ENCODE data around the gene METTL23. TPM values are rescaled to one million over a fixed set of nuclear protein-coding genes. Genes with fewer than 3 reads are reported as not detected.
"Not testable (repeated sequence)": the region's sequence is repeated elsewhere in the genome, so short reads cannot be mapped to it uniquely, and the experiment has no call there.

The METTL23 gene
- total RNA-seq, 1 donor from 2014 or later: 31.2 TPM

DNA sequence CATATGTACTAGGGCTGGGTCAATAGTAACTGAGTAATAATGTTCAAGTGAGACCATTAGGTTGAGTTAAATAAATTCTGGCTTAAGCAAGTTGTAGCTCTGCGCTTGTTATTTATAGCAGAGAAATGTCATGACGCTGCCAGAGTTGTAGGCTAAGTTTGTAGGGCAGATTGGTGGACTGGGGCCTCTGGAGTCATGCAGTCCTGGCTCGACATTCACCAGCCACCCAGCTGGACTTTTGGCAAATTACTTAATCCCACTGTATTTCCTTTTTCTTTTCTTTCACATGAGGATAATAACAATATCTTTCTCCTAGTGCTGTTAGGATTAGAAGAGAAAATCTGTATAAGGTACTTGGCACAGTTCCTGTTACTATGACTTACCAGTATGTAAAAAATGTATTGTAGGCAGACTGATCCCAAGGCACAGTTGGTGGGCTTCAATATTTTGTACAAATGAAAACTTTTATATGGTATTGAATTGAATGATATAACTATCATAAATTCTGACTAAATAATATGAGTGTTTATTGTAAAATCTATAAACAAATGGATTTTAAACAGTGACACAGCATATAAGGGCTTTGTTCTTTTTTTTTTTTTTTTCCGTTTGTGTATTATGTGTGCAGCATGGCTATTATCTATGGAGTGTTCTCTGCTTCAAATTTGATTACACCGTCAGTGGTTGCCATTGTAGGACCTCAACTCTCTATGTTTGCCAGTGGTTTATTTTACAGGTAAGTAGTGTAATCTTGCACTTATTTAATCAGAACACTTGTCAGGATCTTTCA, 13.9 kb downstream of the METTL23 start:
- Histone ChIP-seq H3K27me3 (no peaks in the 10 kb centered on the region), H3K27ac (peak overlapping the region; percentile 73 to 78), H3K4me1 (peaks cover 2 to 24% of the 10 kb centered on the region in 2 donors), H3K36me3 (peaks cover 29 to 39% of the 10 kb centered on the region in 2 donors), H3K4me3 (peak overlapping the region in 1 of 2 donors; percentile 92), H3K9me3 (no peaks in the 10 kb centered on the region)
- intact Hi-C loops (cut with DNase I): no loop called here
- peak in 1 of 2 donors; percentile 78 for DNase-seq (ENCODE audit: low spot score in 2 of 2)
- TF ChIP-seq, protein P1, sequence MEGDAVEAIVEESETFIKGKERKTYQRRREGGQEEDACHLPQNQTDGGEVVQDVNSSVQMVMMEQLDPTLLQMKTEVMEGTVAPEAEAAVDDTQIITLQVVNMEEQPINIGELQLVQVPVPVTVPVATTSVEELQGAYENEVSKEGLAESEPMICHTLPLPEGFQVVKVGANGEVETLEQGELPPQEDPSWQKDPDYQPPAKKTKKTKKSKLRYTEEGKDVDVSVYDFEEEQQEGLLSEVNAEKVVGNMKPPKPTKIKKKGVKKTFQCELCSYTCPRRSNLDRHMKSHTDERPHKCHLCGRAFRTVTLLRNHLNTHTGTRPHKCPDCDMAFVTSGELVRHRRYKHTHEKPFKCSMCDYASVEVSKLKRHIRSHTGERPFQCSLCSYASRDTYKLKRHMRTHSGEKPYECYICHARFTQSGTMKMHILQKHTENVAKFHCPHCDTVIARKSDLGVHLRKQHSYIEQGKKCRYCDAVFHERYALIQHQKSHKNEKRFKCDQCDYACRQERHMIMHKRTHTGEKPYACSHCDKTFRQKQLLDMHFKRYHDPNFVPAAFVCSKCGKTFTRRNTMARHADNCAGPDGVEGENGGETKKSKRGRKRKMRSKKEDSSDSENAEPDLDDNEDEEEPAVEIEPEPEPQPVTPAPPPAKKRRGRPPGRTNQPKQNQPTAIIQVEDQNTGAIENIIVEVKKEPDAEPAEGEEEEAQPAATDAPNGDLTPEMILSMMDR (IDR thresholded peaks at IDR 0.05): no peak

DNA sequence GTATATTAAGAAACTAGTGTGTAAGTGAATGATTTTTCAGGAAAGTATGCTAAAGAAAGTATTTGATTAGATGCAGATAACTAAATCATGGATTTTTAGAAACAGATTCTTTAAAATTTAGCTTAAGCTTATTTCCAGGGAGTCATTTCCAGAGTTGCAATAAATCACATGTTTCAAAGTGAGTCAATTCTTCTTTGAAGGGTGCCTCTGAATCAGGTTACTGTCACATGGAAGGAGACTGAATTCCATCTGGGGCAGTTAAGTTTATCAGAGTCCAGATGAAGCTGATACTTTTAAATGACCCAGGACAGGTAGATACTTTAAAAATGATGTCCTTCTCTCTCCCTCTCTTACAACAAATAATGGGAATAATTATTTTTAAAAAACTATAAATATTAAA, 16.3 kb downstream of the METTL23 start:
- intact Hi-C loops (cut with DNase I): no loop called here

DNA sequence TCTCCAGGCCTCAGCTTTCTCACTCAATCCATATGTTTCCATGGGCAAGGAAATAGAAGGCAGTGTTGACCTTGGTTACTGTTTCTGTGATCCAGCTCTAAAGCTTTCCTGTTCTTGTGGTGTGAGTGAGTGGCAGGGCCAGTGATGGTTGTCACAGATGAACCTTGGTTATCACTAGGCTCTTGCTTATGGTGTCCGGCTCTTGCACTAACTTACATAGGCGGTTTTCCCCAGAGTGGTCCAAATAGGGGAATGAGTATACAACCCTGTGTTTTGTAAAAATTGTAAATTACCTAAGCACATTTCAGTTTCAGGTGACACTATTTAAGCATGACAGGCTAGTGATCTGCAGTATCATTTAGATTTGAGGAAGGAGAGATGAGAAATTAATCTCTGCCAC, 18.1 kb downstream of the METTL23 start:
- DNase-seq (ENCODE audit: low spot score in 2 of 2): no peak
- Histone ChIP-seq H3K4me3 (no peak overlapping the region), H3K4me1 (peaks cover 0 to 7% of the 10 kb centered on the region in 2 donors), H3K27me3 (no peaks in the 10 kb centered on the region), H3K9me3 (no peaks in the 10 kb centered on the region), H3K27ac (no peak overlapping the region), H3K36me3 (peaks cover 50 to 67% of the 10 kb centered on the region in 2 donors)
- intact Hi-C loops (cut with DNase I): no loop called here
- TF ChIP-seq, protein P1 (IDR thresholded peaks at IDR 0.05): no peak

More for the DNA sequence above, 16.3 kb downstream of the METTL23 start:
- TF ChIP-seq, protein P1 (IDR thresholded peaks at IDR 0.05): no peak
- peaks cover 2 to 21% of the 10 kb centered on the region in 2 donors for H3K4me1 ChIP-seq
- no peaks in the 10 kb centered on the region for H3K9me3 ChIP-seq
- H3K4me3 ChIP-seq: no peak overlapping the region
- no peak overlapping the region for H3K27ac ChIP-seq
- H3K27me3 ChIP-seq: no peaks in the 10 kb centered on the region
- no peak for DNase-seq (ENCODE audit: low spot score in 2 of 2)
- H3K36me3 ChIP-seq: peaks cover 49 to 54% of the 10 kb centered on the region in 2 donors

DNA sequence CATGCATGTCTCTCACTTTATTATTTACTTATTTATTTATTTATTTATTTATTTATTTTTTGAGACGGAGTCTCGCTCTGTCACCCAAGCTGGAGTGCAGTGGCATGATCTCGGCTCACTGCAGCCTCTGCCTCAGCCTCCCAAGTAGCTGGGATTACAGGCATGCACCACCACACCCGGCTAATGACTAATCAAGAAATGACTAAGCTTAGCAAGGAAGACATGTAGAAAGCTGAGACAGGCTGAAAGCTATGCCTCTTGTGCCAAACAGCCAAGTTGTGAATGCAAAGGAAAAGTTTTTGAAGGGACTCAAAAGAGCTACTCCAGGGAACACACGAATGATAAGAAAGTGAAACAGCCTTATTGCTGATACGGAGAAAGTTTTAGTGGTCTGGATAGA, 19.1 kb downstream of the METTL23 start:
- H3K4me1 ChIP-seq; H3K4me3 ChIP-seq; H3K27ac ChIP-seq; H3K9me3 ChIP-seq; H3K27me3 ChIP-seq; intact Hi-C loops (cut with DNase I); DNase-seq (ENCODE audit: low spot score in 2 of 2): not testable (repeated sequence)
- H3K36me3 ChIP-seq: peaks cover 50 to 67% of the 10 kb centered on the region in 2 donors

DNA sequence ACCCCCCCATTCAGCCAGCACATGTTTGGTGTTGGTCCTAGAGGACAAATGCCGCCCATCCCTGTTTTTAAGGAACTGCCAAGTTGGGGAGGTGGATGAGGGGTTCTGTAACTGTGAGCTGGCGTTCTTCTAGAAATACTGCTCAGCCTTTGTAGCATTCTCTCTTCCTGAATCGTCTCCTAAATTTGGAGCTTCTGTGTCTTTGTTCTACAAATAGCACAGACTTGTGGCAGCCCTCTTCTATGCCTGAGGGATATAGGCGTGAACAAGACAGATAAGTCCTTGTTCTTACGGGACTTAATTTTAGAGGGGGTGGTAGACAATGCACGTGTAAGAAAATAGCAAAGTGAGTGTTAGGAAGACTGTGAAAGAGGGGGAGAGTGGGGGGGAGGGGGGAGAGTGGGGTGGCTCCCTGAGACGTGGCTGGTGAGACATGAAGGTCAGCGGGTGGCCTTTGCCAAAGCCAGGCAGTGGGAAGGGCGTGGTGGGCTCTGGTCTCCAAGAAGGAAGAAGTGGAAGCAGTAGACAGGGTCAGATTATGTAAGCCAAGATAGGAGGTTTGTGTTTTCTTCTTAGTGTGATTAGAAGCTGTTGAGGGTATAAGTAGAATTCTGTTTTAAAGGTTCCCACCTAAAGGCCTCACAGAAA, 21.2 kb downstream of the METTL23 start:
- Histone ChIP-seq H3K4me3 (no peak overlapping the region), H3K27me3 (no peaks in the 10 kb centered on the region), H3K4me1 (no peaks in the 10 kb centered on the region), H3K36me3 (peaks cover 39 to 56% of the 10 kb centered on the region in 2 donors), H3K9me3 (no peaks in the 10 kb centered on the region), H3K27ac (no peak overlapping the region)
- TF ChIP-seq, protein P1 (IDR thresholded peaks at IDR 0.05): no peak
- intact Hi-C loops (cut with DNase I): no loop called here
- DNase-seq (ENCODE audit: low spot score in 2 of 2): no peak

DNA sequence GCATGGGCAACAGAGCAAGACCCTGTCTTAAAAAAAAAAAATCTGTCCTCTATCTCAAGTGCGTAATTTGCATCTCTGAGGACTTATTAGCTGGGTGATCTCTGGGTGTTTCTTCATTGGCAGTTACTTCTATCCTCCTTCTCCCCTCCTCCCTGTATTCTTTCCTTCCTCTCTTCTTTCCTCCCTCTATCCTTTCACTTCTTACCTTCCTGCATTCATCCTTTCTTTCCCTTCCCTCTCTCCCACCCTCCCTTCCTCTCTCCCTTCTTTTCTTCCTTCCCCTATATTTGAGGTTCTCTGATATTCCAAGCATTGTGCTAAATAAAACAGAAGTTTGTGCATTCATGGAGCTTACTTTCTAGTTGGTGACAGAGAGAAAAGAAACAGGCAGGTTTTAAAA, 22.0 kb downstream of the METTL23 start:
- intact Hi-C loops (cut with DNase I): no loop called here
- TF ChIP-seq, protein P1 (IDR thresholded peaks at IDR 0.05): no peak
- no peaks in the 10 kb centered on the region for H3K4me1 ChIP-seq
- no peaks in the 10 kb centered on the region for H3K9me3 ChIP-seq
- H3K27ac ChIP-seq: no peak overlapping the region
- peaks cover 41 to 50% of the 10 kb centered on the region in 2 donors for H3K36me3 ChIP-seq
- DNase-seq (ENCODE audit: low spot score in 2 of 2): no peak
- H3K4me3 ChIP-seq: no peak overlapping the region
- no peaks in the 10 kb centered on the region for H3K27me3 ChIP-seq

Data from ascending aorta (tissue), 2 donors.